Activated CD8-positive, alpha-beta memory T cell treated with anti-CD3 and anti-CD28 coated beads, Interleukin-2, amount 10 ng/mL, durations not matched to agents 7 days and 5 days (primary cell): ENCODE data around the gene GPR137. TPM values are rescaled to one million over a fixed set of nuclear protein-coding genes. Genes with fewer than 3 reads are reported as not detected.

ENCODE experiments used
- ATAC-seq: fragments of 150-1000 bp; cut with Tn5 transposase; one replicate; pipeline ENCODE4 v1.10.0; 2021; ENCODE audit warnings: moderate library complexity
- CTCF ChIA-PET: fragments of 350-600 bp; sonication (Branson Sonifier 250); formaldehyde crosslinking; loops from one replicate; lab custom pipeline; 2021; ENCODE audit warnings: antibody characterized with exemption; lab: Charles Lee
- DNase-seq: peaks from one replicate; pipeline ENCODE4 v3.0.0-alpha.2; 2020
- H3K27ac Mint-ChIP-seq: one replicate; pipeline ENCODE4 v1.8.0; 2021; ENCODE audit warnings: mild to moderate bottlenecking, mixed read lengths
- H3K27me3 Mint-ChIP-seq: one replicate; pipeline ENCODE4 v1.8.0; 2021; ENCODE audit warnings: mixed read lengths
- H3K36me3 Mint-ChIP-seq: one replicate; pipeline ENCODE4 v1.8.0; 2021; ENCODE audit warnings: mild to moderate bottlenecking, mixed read lengths
- H3K4me1 Mint-ChIP-seq: one replicate; pipeline ENCODE4 v1.8.0; 2021; ENCODE audit warnings: mixed read lengths
- H3K4me3 Mint-ChIP-seq: one replicate; pipeline ENCODE4 v1.8.0; 2021; ENCODE audit warnings: mild to moderate bottlenecking, moderate library complexity, mixed read lengths
- H3K9me3 Mint-ChIP-seq: one replicate; pipeline ENCODE4 v1.8.0; 2022; ENCODE audit warnings: low read depth, mixed read lengths
- total RNA-seq, 2 experiments: library from RNA; stranded (reverse); gene quantifications; one replicate each; pipeline ENCODE4 v1.2.3, GENCODE V29; 2021

The GPR137 gene
- total RNA-seq, 2 experiments from 2014 or later = 32.9 to 46.0 TPM

DNA sequence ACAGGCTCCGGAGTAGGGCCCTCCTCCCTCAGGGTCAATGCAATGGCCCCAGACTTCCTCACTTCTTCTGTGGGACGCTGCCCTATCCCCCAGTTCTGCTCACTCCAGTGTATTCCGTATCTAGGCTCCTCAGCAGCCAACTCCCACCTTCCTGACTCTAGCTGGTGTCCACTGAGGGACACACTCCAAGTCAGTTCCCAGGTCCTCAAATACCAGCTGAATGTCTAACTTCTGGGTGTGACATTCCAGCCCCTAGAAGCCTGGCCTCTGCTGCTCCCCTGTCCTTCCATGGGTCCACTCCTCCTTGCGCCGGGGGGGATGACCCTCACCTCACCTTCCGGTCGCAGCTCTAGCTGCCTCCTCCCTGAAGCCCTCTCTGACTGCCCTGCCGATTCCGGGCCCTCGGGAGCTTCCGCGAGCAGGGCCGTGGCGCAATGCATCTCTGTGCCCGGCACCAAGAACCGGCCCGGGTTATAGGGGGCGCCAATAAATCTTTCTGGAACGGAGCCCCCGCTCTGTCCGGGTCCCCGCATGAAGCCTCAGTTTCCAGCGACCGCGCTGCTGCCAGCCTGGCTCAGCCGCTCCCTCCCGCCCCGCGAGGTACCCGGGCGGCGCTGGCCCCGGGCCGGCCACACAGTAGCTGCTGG, 16.6 kb upstream of the GPR137 start:
- DNase-seq (peak; percentile 86), ATAC-seq (peak; percentile 28)
- peak overlapping the region; percentile 89 for H3K4me3 Mint-ChIP-seq
- H3K27me3 Mint-ChIP-seq = no peaks in the 10 kb centered on the region
- H3K36me3 Mint-ChIP-seq = peaks cover 4% of the 10 kb centered on the region
- CTCF ChIA-PET = interaction anchor here (1.0 to 6.1 kb wide), 11 partner anchors 16 to 83 kb away, joined by 3 to 104 read pairs (median 7); partner anchors contain the start of genes BAD, CATSPERZ, ESRRA and FERMT3
- H3K9me3 Mint-ChIP-seq = no peaks in the 10 kb centered on the region
- peaks cover 31% of the 10 kb centered on the region for H3K4me1 Mint-ChIP-seq
- peak overlapping the region; percentile 96 for H3K27ac Mint-ChIP-seq

DNA sequence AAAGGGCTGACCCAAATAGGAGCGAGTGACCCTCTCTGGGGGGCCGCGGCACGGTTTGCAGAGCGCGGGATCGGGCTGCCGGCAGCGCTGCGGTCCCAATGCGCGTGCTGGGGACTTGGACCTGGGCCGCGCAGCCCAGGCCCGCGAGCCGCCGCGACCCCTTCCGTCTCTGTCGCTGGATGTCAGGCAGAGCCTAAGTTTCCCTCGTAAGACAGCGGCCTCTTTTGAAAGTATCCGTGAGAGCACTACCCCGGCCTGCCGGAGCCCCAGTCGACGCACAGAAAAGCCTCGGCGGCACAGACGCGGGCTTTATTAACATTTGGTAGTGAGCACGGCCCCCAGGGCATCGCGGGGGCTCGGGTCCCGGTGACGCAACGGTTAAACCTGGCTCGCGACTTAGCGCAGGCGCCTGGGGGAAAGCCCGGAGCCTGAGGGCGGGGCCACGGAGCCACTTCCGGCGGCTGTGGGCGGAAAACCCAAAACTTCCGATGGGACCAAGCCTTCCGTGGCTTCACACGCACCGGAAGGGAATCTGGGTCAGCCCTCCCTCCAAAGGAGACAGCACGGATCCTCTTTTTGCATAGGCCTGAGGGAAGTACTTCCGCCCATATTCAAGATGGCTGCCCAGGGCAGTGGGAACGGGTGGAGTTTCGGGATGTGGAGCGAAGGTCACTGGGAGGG, 16.0 kb upstream of the GPR137 start:
- CTCF ChIA-PET = interaction anchor here (1.0 to 6.1 kb wide), 15 partner anchors 15 to 84 kb away, joined by 3 to 104 read pairs (median 7); partner anchors contain the start of genes BAD, CATSPERZ, ESRRA and FERMT3
- peaks cover 31% of the 10 kb centered on the region for H3K4me1 Mint-ChIP-seq
- H3K27me3 Mint-ChIP-seq = no peaks in the 10 kb centered on the region
- peak; percentile 71 for ATAC-seq
- DNase-seq = peak; percentile 98
- peak overlapping the region; percentile 89 for H3K4me3 Mint-ChIP-seq
- H3K36me3 Mint-ChIP-seq = peaks cover 4% of the 10 kb centered on the region
- H3K27ac Mint-ChIP-seq = peak overlapping the region; percentile 96
- no peaks in the 10 kb centered on the region for H3K9me3 Mint-ChIP-seq

DNA sequence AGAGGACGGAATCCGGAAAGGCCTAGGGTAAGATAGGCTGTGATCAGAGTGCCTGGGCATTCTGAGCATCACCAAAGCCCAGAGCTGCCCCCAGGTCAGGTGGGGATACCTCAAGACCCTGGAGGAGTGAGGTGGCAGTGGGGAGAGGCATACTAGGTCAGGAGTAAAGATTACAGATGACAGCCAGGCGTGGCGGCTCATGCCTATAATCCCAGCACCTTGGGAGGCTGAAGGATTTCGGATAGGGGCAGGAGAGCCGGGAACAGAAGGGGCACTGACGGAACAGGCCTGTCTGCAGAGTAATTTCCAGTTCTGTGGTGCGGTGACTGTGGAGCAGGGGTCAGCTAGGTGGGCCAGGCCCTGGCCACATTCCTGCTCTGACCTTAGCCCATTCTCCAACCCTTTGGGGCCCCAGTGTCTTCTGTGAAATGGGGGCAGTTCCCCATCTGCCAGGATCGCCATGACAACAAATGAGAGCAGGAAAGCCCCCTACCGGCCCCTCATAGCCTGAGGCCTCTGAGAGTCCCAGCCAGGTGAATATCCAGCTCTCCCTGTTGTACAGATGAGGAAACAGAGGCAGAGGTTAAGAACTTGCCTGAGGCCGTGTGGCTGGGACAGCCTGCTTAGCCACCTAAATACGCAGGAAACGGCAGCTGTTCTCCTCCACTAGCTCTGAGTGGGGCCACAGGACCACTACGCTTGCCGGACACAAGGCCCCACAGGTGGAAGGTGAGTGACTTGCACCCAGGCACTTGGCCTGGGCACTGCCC, 10.4 kb upstream of the GPR137 start:
- no peak overlapping the region for H3K4me3 Mint-ChIP-seq
- ATAC-seq = no peak
- peaks cover 7% of the 10 kb centered on the region for H3K36me3 Mint-ChIP-seq
- DNase-seq = no peak
- no peaks in the 10 kb centered on the region for H3K9me3 Mint-ChIP-seq
- H3K27me3 Mint-ChIP-seq = no peaks in the 10 kb centered on the region
- CTCF ChIA-PET = interaction anchor here (1.0 to 3.0 kb wide), 4 partner anchors 24 to 174 kb away, joined by 3 to 12 read pairs (median 6); partner anchors contain the start of gene PLCB3
- no peak overlapping the region for H3K27ac Mint-ChIP-seq
- peaks cover 16% of the 10 kb centered on the region for H3K4me1 Mint-ChIP-seq

DNA sequence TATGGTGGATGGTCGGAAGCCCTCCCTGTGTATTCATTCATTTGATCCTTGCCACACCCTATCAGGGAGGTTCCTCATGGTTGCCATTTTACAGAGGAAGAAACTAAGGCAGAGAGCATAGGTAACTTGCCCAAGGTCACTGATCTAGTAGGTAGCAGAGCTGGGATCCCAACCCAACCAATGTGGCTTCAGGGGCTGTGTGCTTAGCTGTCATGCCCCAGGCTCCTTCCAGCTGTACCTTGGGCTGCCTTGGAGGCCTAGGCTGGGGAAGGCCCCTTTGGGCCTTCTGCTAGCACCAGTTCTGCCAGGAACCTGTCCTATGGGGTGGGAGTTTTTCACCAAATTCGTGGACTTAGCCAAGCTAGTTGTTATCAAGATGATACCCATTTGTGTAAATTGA, 9.8 kb upstream of the GPR137 start:
- H3K27ac Mint-ChIP-seq = no peak overlapping the region
- peaks cover 7% of the 10 kb centered on the region for H3K36me3 Mint-ChIP-seq
- CTCF ChIA-PET = interaction anchor here (1.0 to 3.0 kb wide), 4 partner anchors 11 to 28 kb away, joined by 3 to 12 read pairs (median 6); partner anchors contain the start of gene PLCB3
- no peaks in the 10 kb centered on the region for H3K9me3 Mint-ChIP-seq
- ATAC-seq (no peak), DNase-seq (no peak)
- H3K27me3 Mint-ChIP-seq = no peaks in the 10 kb centered on the region
- peaks cover 14% of the 10 kb centered on the region for H3K4me1 Mint-ChIP-seq
- no peak overlapping the region for H3K4me3 Mint-ChIP-seq

DNA sequence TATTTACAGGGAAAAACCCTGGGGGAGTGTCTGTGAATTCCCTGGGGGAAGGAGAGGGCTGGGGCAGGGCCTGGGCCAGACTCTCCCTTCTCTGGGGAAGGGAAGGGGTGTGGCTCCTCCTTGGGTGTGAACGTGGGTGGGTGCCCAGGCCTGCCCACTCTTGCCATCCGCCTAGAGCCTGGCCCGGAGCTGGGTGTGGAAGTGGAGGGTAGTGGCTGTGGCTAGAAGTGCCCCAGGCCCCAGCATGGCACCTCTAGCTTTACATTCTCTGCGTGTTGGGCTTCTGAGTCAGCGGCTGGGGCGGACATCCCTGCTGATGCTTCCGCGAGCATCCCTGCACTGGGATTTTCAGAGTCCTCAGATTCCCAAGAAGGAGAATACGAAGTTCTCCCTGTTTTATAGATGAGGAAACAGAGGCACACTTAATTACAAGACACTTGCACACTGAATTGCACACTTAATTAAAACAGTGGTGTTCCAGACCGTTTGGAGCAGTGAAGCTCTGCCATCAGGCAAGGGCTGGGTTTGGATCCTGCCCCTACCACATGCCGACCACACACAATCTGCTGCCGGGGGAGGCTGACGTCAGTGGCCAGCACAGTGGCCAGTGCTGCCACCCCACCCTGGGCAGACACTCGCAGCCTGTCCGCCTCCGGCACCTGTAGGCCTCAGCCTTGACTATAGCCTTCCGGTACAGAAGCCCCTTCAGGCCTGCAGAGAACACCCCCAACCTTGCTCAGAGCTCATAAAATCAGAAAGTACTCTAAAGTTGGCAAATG, 8.8 kb upstream of the GPR137 start:
- ATAC-seq = no peak
- no peaks in the 10 kb centered on the region for H3K27me3 Mint-ChIP-seq
- peaks cover 14% of the 10 kb centered on the region for H3K4me1 Mint-ChIP-seq
- H3K9me3 Mint-ChIP-seq = no peaks in the 10 kb centered on the region
- CTCF ChIA-PET = interaction anchor here (1.3 to 3.0 kb wide), 3 partner anchors 10 to 55 kb away, joined by 3 to 12 read pairs (median 3); partner anchors contain the start of gene PLCB3
- no peak for DNase-seq
- no peak overlapping the region for H3K27ac Mint-ChIP-seq
- H3K36me3 Mint-ChIP-seq = peaks cover 11% of the 10 kb centered on the region
- no peak overlapping the region for H3K4me3 Mint-ChIP-seq

DNA sequence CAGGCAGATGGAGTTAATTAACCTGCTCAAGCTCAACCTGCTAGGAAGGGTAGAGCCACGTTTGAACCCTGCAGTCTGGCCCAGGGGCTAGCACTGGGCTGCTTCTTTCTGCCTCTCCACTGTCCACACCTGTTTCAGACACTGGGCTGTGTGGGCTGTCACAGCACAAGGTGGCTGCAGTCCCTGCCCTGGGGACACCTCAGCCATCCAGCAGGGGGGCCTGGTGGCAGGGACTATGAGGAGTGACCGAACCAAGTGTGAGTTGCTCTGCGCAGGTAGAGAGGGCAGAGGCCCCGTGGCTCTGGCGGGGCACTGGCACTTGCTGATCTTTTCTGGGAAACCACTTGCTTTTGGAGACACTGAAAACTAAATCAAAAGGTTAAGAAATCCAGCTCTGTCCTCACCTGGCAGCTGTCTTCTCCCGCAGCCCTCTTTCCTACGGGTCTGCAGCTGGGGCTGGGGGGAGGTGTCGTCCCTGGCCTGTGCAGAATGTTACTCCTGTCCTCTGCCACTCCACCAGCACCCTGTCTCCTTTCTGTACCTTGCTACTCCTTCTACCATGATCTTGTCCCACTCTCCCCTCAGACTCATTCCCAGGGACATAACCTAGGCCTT, 7.0 kb upstream of the GPR137 start:
- DNase-seq (no peak), ATAC-seq (no peak)
- Mint-ChIP-seq H3K27ac (peak overlapping the region; percentile 44), H3K4me1 (peaks cover 15% of the 10 kb centered on the region), H3K27me3 (no peaks in the 10 kb centered on the region), H3K36me3 (peaks cover 15% of the 10 kb centered on the region), H3K9me3 (no peaks in the 10 kb centered on the region), H3K4me3 (no peak overlapping the region)
- CTCF ChIA-PET = interaction anchor here (1.0 to 1.5 kb wide), 3 partner anchors 18 to 29 kb away, joined by 3 to 4 read pairs (median 3); no protein-coding TSS in a partner anchor

DNA sequence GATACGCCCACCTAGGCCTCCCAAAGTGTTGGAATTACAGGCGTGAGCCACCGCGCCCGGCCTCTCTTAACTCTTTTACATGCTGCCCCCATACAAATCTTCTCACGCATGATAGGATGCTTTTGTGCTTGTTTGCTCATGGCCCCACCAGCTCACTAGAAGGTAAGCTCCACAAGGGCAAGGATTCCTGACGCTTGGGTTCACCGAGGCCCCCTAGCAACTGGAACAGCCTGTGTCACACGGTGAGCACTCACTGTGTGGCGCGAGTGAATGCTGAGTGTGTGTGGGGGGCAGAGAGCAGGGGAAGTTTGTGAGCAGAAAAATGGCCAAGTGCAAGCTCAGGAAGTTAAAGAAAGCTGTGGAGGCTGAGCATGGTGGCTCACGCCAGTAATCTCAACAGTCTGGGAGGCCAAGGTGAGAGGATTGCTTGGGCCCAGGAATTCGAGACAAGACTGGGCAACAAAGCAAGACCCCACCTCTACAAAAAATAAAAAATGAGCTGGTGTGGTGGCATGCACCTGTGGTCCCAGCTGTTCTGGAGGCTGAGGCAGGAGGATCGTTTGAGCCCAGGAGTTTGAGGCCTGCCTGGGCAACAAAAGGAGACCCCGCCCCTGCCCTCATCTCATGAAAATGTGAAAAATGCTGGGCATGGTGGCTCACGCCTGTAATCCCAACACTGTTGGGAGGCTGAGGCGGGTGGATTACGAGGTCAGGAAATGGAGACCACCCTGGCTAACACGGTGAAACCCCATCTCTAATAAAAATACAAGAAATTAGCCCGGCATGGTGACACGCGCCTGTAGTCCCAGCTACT, 3.5 kb upstream of the GPR137 start:
- Mint-ChIP-seq H3K27me3 (no peaks in the 10 kb centered on the region), H3K4me3 (no peak overlapping the region), H3K9me3 (no peaks in the 10 kb centered on the region), H3K27ac (no peak overlapping the region), H3K36me3 (peaks cover 12% of the 10 kb centered on the region), H3K4me1 (peaks cover 21% of the 10 kb centered on the region)
- DNase-seq = no peak
- CTCF ChIA-PET = interaction anchor here (1.2 to 15.2 kb wide), 6 partner anchors 10 to 280 kb away, joined by 3 to 188 read pairs (median 6); partner anchors contain the start of genes CATSPERZ, ESRRA and PLCB3
- no peak for ATAC-seq

DNA sequence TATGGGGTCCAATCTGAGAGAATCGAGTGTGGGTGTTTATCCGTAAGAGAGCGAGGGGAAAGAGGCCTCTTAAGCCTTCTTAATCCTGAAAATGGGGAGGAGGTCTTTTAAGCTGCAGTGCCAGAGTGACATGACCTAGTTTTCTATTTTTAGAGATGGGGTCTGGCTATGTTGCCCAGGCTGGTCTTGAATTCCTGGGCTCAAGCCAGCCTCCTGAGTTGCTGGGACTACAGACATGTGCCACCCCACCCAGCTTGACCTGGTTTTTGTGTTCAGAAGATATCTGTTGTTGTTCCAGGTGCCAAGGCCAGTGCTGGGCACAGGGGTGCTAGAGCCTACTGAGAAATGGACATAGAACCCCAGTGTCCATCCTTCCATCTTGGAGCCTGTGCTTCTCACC, 2.6 kb upstream of the GPR137 start:
- DNase-seq = no peak
- Mint-ChIP-seq H3K9me3 (no peaks in the 10 kb centered on the region), H3K4me3 (no peak overlapping the region), H3K4me1 (peaks cover 18% of the 10 kb centered on the region), H3K27me3 (no peaks in the 10 kb centered on the region), H3K27ac (peak overlapping the region; percentile 33), H3K36me3 (peaks cover 11% of the 10 kb centered on the region)
- CTCF ChIA-PET = interaction anchor here (1.2 to 15.2 kb wide), 8 partner anchors 11 to 281 kb away, joined by 3 to 188 read pairs (median 4); partner anchors contain the start of genes CATSPERZ, ESRRA, PLCB3 and PRDX5
- ATAC-seq = no peak

DNA sequence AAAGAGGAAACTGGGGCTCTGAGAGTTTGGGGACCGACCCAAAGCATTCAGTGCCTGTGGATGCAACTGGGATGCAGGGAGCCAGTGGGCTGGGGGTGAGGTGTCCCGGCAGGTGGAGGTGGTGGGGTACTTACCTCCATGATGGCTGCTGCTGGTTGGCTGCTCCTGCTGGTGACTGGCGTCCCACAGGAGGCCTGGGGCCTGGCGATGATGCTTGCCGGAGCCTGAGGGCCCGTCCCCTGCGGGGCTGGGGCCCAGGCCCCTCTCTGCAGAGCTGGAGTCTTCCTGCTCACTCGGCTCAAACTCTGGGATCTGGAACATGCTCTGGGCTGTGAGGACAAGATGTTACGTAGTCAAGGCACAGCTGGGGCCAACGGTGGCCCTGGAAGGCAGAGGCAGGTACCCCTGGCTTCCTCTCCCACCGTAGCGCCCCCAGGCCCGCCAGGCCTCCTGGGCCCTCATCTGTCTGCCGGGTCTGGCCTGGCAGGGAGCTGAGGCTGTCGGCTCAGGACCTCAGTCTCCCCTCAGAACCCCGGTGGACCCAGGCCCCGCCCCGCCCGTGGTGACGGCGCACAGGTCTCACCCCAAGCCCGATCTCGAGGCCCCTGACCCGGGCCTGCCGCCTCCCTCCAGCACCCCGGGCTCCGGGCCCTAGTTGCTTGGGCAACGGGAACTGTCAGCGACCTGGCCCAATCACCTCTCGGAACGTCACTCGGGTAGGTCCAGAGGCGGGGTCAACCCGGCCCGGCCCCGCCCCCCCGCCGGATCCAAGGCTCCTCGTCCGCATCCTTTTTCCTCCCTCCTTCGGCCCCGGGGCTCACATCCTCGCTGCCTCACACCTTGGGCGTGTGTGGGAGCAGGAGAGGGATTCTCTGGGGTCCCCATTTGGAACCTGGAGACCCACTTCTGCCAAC, 1.3 kb upstream of the GPR137 start, which contains the start of gene BAD:
Gene BAD, minus strand, starts transcription at position 618 of the 914 bp plus-strand sequence. Its CDS starts 297 bp downstream, at position 321.
- H3K27ac Mint-ChIP-seq = peak within 1 kb of the TSS; percentile 89
- CTCF ChIA-PET = interaction anchor here (1.1 to 15.2 kb wide), 10 partner anchors 12 to 284 kb away, joined by 3 to 188 read pairs (median 8); partner anchors contain the start of genes CATSPERZ, ESRRA, FERMT3 and PLCB3
- peaks cover 8% of the 10 kb centered on the region for H3K36me3 Mint-ChIP-seq
- peak; percentile 85 for ATAC-seq
- DNase-seq = peak; percentile 96
- no peaks in the 10 kb centered on the region for H3K9me3 Mint-ChIP-seq
- no peaks in the 10 kb centered on the region for H3K27me3 Mint-ChIP-seq
- peaks cover 18% of the 10 kb centered on the region for H3K4me1 Mint-ChIP-seq
- peak within 1 kb of the TSS; percentile 79 for H3K4me3 Mint-ChIP-seq
